DND-41 (cell line): ENCODE measurements around the gene KCNK16.

ENCODE experiments used
- ATAC-seq: fragments of 200-7000 bp; cut with Tn5 transposase; 3 replicates; pipeline ENCODE4 v1.9.1; 2021; ENCODE audit warnings: low read depth; ENCODE audit not compliant: insufficient read depth
- DNase-seq: peaks from one replicate; pipeline ENCODE4 v3.0.0-alpha.2; 2020
- H2AFZ ChIP-seq: 2 replicates; pipeline ENCODE4 v1.6.0; 2012; ENCODE audit warnings: low read depth, low read length
- H3K27ac ChIP-seq: 2 replicates; pipeline ENCODE4 v1.5.1; 2012; ENCODE audit warnings: low read length, inconsistent platforms
- H3K27me3 ChIP-seq: fragments of 200-600 bp; sonication (generic); 2 replicates; pipeline ENCODE4 v1.6.0; 2012; ENCODE audit warnings: low read length, mild to moderate bottlenecking, inconsistent platforms; ENCODE audit not compliant: insufficient read depth, poor library complexity
- H3K36me3 ChIP-seq: 2 replicates; pipeline ENCODE4 v1.5.1; 2012; ENCODE audit warnings: low read length, inconsistent platforms; ENCODE audit not compliant: insufficient read depth
- H3K4me1 ChIP-seq: 2 replicates; pipeline ENCODE4 v1.5.1; 2012; ENCODE audit warnings: mild to moderate bottlenecking, low read length; ENCODE audit not compliant: insufficient read depth
- H3K4me2 ChIP-seq: 2 replicates; pipeline ENCODE4 v1.6.0; 2012; ENCODE audit warnings: mild to moderate bottlenecking, moderate library complexity, low read length, inconsistent platforms; ENCODE audit not compliant: insufficient read depth
- H3K4me3 ChIP-seq, 2 experiments: fragments of 200-600 bp in 1 of 2; shearing (Covaris generic) in 1 of 2; 2 replicates each; pipeline ENCODE4 v1.5.1; 2012 to 2016; ENCODE audit warnings: inconsistent platforms in 2 of 2, low read length in 2 of 2, mild to moderate bottlenecking in 2 of 2, low read depth in 1 of 2, moderate library complexity in 1 of 2
- H3K79me2 ChIP-seq: 2 replicates; pipeline ENCODE4 v1.6.0; 2012; ENCODE audit warnings: low read length, inconsistent platforms; ENCODE audit not compliant: insufficient read depth
- H3K9ac ChIP-seq: 2 replicates; pipeline ENCODE4 v1.6.0; 2012; ENCODE audit warnings: low read depth, mild to moderate bottlenecking, inconsistent platforms, low read length, moderate library complexity
- H3K9me3 ChIP-seq: 2 replicates; pipeline ENCODE4 v1.5.1; 2012; ENCODE audit warnings: low read length, moderate library complexity, mild to moderate bottlenecking, inconsistent platforms; ENCODE audit not compliant: insufficient read depth, severe bottlenecking
- H4K20me1 ChIP-seq: 2 replicates; pipeline ENCODE4 v1.6.0; 2012; ENCODE audit warnings: low read length; ENCODE audit not compliant: insufficient read depth
- CTCF ChIP-seq: IDR thresholded peaks from 2 replicates; pipeline ENCODE4 v1.5.1; 2012; ENCODE audit warnings: borderline replicate concordance, low read length, moderate library complexity, mild to moderate bottlenecking; ENCODE audit not compliant: poor library complexity, severe bottlenecking; ENCODE audit errors: extremely low read depth
- EZH2 ChIP-seq: IDR thresholded peaks from 3 replicates; pipeline ENCODE4 v1.6.1; 2012; ENCODE audit warnings: borderline replicate concordance, low read depth, mild to moderate bottlenecking, moderate library complexity, low read length, inconsistent platforms; ENCODE audit not compliant: severe bottlenecking

The KCNK16 gene

GRCh38 chr6:39344821-39345280, 22.3 kb upstream of the KCNK16 start:
- peaks cover 5% of the 10 kb centered on the region; the same call in 1 of the 2 replicates for H4K20me1 ChIP-seq
- no peak overlapping the region for H3K4me2 ChIP-seq
- H2AFZ ChIP-seq, result no peak overlapping the region
- no peak overlapping the region for H3K9ac ChIP-seq
- no peaks in the 10 kb centered on the region for H3K79me2 ChIP-seq
- no peak for ATAC-seq
- H3K4me3 ChIP-seq, result no peak overlapping the region
- H3K27ac ChIP-seq, result no peak overlapping the region
- no peaks in the 10 kb centered on the region for H3K36me3 ChIP-seq
- H3K9me3 ChIP-seq, result no peaks in the 10 kb centered on the region
- H3K4me1 ChIP-seq, result no peaks in the 10 kb centered on the region
- no peak for TF ChIP-seq EZH2
- H3K27me3 ChIP-seq, result peaks cover 5% of the 10 kb centered on the region
- no peak for DNase-seq

GRCh38 chr6:39343396-39343870, 20.9 kb upstream of the KCNK16 start:
- DNase-seq, result no peak
- Histone ChIP-seq H3K27me3 (peaks cover 5% of the 10 kb centered on the region), H3K4me1 (no peaks in the 10 kb centered on the region), H4K20me1 (peaks cover 5% of the 10 kb centered on the region; the same call in 1 of the 2 replicates), H3K9ac (no peak overlapping the region), H3K36me3 (no peaks in the 10 kb centered on the region), H2AFZ (no peak overlapping the region), H3K79me2 (no peaks in the 10 kb centered on the region), H3K4me3 (no peak overlapping the region), H3K4me2 (no peak overlapping the region), H3K27ac (no peak overlapping the region), H3K9me3 (no peaks in the 10 kb centered on the region)
- ATAC-seq, result no peak
- TF ChIP-seq CTCF, result no peak
- TF ChIP-seq EZH2, result no peak

GRCh38 chr6:39342692-39343395, 20.3 kb upstream of the KCNK16 start:
- Histone ChIP-seq H3K9ac (no peak overlapping the region), H3K9me3 (no peaks in the 10 kb centered on the region), H2AFZ (no peak overlapping the region), H3K79me2 (no peaks in the 10 kb centered on the region), H3K36me3 (no peaks in the 10 kb centered on the region), H3K27ac (no peak overlapping the region), H3K4me1 (no peaks in the 10 kb centered on the region), H3K4me3 (no peak overlapping the region), H3K4me2 (no peak overlapping the region), H4K20me1 (peaks cover 5% of the 10 kb centered on the region; the same call in 1 of the 2 replicates), H3K27me3 (peaks cover 5% of the 10 kb centered on the region)
- TF ChIP-seq EZH2, result no peak
- TF ChIP-seq CTCF, result no peak
- DNase-seq, result no peak
- ATAC-seq, result no peak

GRCh38 chr6:39341937-39342336, 19.4 kb upstream of the KCNK16 start:
- no peak overlapping the region for H3K9ac ChIP-seq
- no peaks in the 10 kb centered on the region for H3K4me1 ChIP-seq
- H3K4me3 ChIP-seq, result no peak overlapping the region
- no peak overlapping the region for H3K27ac ChIP-seq
- DNase-seq, result no peak
- no peaks in the 10 kb centered on the region; the same call in 1 of the 2 replicates for H4K20me1 ChIP-seq
- peaks cover 5% of the 10 kb centered on the region for H3K27me3 ChIP-seq
- H3K36me3 ChIP-seq, result no peaks in the 10 kb centered on the region
- H3K4me2 ChIP-seq, result no peak overlapping the region
- H3K9me3 ChIP-seq, result no peaks in the 10 kb centered on the region
- no peaks in the 10 kb centered on the region for H3K79me2 ChIP-seq
- TF ChIP-seq CTCF (no peak), EZH2 (no peak)
- ATAC-seq, result no peak
- H2AFZ ChIP-seq, result no peak overlapping the region
